Measurements from ENCODE around the gene DOCK10. TPM values are rescaled to one million over a fixed set of nuclear protein-coding genes. Genes with fewer than 3 reads are reported as not detected.

DOCK10 gene
- total RNA-seq, 4 donors from 2014 or later: 16.7 to 37.2 (median 20.8) TPM

DNA sequence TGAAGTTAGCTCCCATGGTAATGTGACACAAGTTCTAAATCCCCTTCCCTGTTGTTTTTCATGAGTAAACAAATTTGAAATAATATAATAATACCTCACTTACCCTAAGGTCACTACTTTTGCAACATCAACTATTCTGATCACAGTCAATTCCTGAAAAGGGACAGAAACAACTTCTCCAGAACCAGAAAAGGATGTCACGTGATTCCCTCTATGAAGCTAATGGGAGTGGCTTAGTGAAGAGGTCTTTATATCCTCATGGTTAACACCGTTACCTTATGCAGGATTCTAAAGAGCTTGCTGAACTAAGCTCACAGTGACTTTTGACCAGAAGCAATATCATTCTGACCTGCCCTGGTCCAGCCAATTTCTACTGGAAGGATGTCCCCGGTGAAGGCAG, 51.6 kb downstream of the DOCK10 start:
- Histone ChIP-seq H3K4me3 (no peak overlapping the region), H3K27me3 (no peaks in the 10 kb centered on the region)
- TF ChIP-seq EP300 (IDR thresholded peaks at IDR 0.05): no peak
- TF ChIP-seq, protein P1, sequence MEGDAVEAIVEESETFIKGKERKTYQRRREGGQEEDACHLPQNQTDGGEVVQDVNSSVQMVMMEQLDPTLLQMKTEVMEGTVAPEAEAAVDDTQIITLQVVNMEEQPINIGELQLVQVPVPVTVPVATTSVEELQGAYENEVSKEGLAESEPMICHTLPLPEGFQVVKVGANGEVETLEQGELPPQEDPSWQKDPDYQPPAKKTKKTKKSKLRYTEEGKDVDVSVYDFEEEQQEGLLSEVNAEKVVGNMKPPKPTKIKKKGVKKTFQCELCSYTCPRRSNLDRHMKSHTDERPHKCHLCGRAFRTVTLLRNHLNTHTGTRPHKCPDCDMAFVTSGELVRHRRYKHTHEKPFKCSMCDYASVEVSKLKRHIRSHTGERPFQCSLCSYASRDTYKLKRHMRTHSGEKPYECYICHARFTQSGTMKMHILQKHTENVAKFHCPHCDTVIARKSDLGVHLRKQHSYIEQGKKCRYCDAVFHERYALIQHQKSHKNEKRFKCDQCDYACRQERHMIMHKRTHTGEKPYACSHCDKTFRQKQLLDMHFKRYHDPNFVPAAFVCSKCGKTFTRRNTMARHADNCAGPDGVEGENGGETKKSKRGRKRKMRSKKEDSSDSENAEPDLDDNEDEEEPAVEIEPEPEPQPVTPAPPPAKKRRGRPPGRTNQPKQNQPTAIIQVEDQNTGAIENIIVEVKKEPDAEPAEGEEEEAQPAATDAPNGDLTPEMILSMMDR (IDR thresholded peaks at IDR 0.05): no peak
- no peak for TF ChIP-seq POLR2A (IDR thresholded peaks at IDR 0.05)

DNA sequence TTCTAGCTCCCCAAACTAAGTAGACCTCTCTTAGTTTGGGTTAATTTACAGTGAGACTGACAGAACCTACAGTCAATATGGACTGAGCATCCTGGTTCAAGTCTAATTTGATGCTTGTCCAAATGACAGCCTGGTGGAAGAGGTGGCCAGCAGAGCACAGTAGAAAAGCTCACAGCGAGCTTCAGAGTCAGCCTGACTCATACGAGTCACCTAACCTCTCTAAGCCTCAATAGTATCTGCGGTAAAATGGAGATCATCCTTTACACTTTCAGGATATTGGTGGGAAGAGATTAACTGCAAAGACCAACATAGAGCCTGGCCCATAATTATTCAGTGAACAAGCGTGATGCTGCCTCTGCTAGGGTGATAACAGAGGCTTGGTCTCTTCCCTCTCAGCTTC, 54.5 kb downstream of the DOCK10 start:
- no peaks in the 10 kb centered on the region for H3K9me3 ChIP-seq
- no peak for DNase-seq (ENCODE audit: low spot score in 2 of 2)
- no peak overlapping the region for H3K4me3 ChIP-seq
- H3K27me3 ChIP-seq: no peaks in the 10 kb centered on the region
- H3K27ac ChIP-seq: no peak overlapping the region
- peaks cover 0 to 16% (median 11%) of the 10 kb centered on the region in 4 donors for H3K4me1 ChIP-seq
- WGBS, 2 donors: 92 to 93% methylated on average over 4 of the region's 4 CpGs
- H3K36me3 ChIP-seq: no peaks in the 10 kb centered on the region
- TF ChIP-seq EP300 (IDR thresholded peaks at IDR 0.05) (no peak), POLR2A (IDR thresholded peaks at IDR 0.05) (no peak)
- TF ChIP-seq, protein P1 (IDR thresholded peaks at IDR 0.05): no peak

More for the DNA sequence above, 51.6 kb downstream of the DOCK10 start:
- 92 to 93% methylated on average over 3 of the region's 3 CpGs for WGBS, 2 donors
- Histone ChIP-seq H3K36me3 (no peaks in the 10 kb centered on the region), H3K9me3 (no peaks in the 10 kb centered on the region), H3K27ac (no peak overlapping the region), H3K4me1 (no peaks in the 10 kb centered on the region)
- no peak for DNase-seq (ENCODE audit: low spot score in 2 of 2)

- DNase-seq (ENCODE audit: low spot score in 2 of 2): no peak
- H3K9me3 ChIP-seq: no peaks in the 10 kb centered on the region
- H3K4me1 ChIP-seq: peaks cover 0 to 25% (median 11%) of the 10 kb centered on the region in 4 donors
- H3K4me3 ChIP-seq: no peak overlapping the region
- 93 to 100% methylated on average over 1 of the region's 1 CpG for WGBS, 2 donors
- H3K36me3 ChIP-seq: no peaks in the 10 kb centered on the region
- H3K27ac ChIP-seq: no peak overlapping the region
- no peaks in the 10 kb centered on the region for H3K27me3 ChIP-seq
- TF ChIP-seq, protein P1 (IDR thresholded peaks at IDR 0.05): no peak
- TF ChIP-seq EP300 (IDR thresholded peaks at IDR 0.05) (no peak), POLR2A (IDR thresholded peaks at IDR 0.05) (no peak)
Observed at GRCh38 chr2:224986477-224986876, 55.8 kb downstream of the DOCK10 start.

GRCh38 chr2:224984637-224985036, 57.6 kb downstream of the DOCK10 start:
- no peak overlapping the region for H3K4me3 ChIP-seq

More at GRCh38 chr2:224984637-224985036, 57.6 kb downstream of the DOCK10 start:
- Histone ChIP-seq H3K27ac (peak overlapping the region in 3 of 4 donors; percentile 41 to 88 (median 76)), H3K27me3 (no peaks in the 10 kb centered on the region), H3K9me3 (no peaks in the 10 kb centered on the region), H3K36me3 (no peaks in the 10 kb centered on the region), H3K4me1 (peaks cover 0 to 26% (median 11%) of the 10 kb centered on the region in 4 donors)
- TF ChIP-seq EP300 (IDR thresholded peaks at IDR 0.05): no peak
- TF ChIP-seq, protein P1 (IDR thresholded peaks at IDR 0.05): no peak
- TF ChIP-seq POLR2A (IDR thresholded peaks at IDR 0.05): no peak
- DNase-seq (ENCODE audit: low spot score in 2 of 2): no peak
- 76 to 78% methylated on average over 5 of the region's 5 CpGs for WGBS, 2 donors
